H1 (cell line): ENCODE data around the gene NELFE.
"Not testable (repeated sequence)": the region's sequence is repeated elsewhere in the genome, so short reads cannot be mapped to it uniquely, and the experiment has no call there.

Source experiments
- NRF1 ChIP-seq: IDR thresholded peaks from 2 replicates; pipeline ENCODE4 v1.6.1; 2011; ENCODE audit warnings: mild to moderate bottlenecking, low read depth, low read length, improper control_type of control experiment
- RAD21 ChIP-seq, 2 experiments: IDR thresholded peaks in 1 of 2; conservative IDR thresholded peaks in 1 of 2; 2 replicates each; pipeline ENCODE4 v1.6.1; 2011; ENCODE audit warnings: low read depth in 2 of 2, low read length in 2 of 2, improper control_type of control experiment in 1 of 2, inconsistent platforms in 1 of 2, mild to moderate bottlenecking in 1 of 2, moderate library complexity in 1 of 2
- RFX5 ChIP-seq: IDR thresholded peaks from 2 replicates; pipeline ENCODE4 v1.6.1; 2011; ENCODE audit warnings: low read depth, low read length, improper control_type of control experiment, borderline replicate concordance
- RXRA ChIP-seq: IDR thresholded peaks from 2 replicates; pipeline ENCODE4 v1.6.1; 2011; ENCODE audit warnings: low read depth, mild to moderate bottlenecking, low read length, moderate library complexity; ENCODE audit not compliant: insufficient read depth
- SRF ChIP-seq: IDR thresholded peaks from 2 replicates; pipeline ENCODE4 v1.6.1; 2011; ENCODE audit warnings: mild to moderate bottlenecking, low read depth, low read length, moderate library complexity
- TAF1 ChIP-seq: IDR thresholded peaks from 2 replicates; pipeline ENCODE4 v1.6.1; 2011; ENCODE audit warnings: mild to moderate bottlenecking, low read depth, low read length
- TF ChIP-seq, protein P1 (sequence below): IDR thresholded peaks from 2 replicates; pipeline ENCODE4 v1.6.1; 2011; ENCODE audit warnings: low read depth, mild to moderate bottlenecking, low read length; ENCODE audit not compliant: insufficient read depth
- TF ChIP-seq, protein P2 (sequence below): fragments of 300-600 bp; sonication (generic); IDR thresholded peaks from 2 replicates; pipeline ENCODE4 v1.7.1; 2012; ENCODE audit warnings: low read length, moderate library complexity, mild to moderate bottlenecking, inconsistent platforms; ENCODE audit not compliant: insufficient replicate concordance
- TF ChIP-seq, protein P3 (sequence below), 3 experiments: IDR thresholded peaks; 1 replicate in 2 of 3; 2 replicates in 1 of 3; pipeline versions ENCODE4 v1.5.1 to v1.6.1; 2011; ENCODE audit warnings: low read length in 3 of 3, mild to moderate bottlenecking in 3 of 3, inconsistent platforms in 2 of 3, low read depth in 1 of 3, moderate library complexity in 1 of 3; ENCODE audit not compliant: insufficient read depth in 1 of 3; ENCODE audit errors: control extremely low read depth in 1 of 3
- TF ChIP-seq, protein P4 (sequence below): IDR thresholded peaks from 2 replicates; pipeline ENCODE4 v1.6.1; 2012; ENCODE audit warnings: low read length, inconsistent platforms

DNA sequence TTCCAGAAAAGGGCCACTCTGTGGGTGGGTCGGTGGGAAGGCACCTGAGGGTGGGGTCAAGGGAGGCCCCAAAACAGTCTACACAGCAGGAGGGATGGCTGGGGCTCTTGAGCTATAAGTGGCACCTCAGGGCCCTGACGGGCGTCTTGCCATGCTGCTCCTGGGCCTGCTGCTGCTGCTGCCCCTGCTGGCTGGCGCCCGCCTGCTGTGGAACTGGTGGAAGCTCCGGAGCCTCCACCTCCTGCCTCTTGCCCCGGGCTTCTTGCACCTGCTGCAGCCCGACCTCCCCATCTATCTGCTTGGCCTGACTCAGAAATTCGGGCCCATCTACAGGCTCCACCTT is 46.7 kb upstream of the NELFE start:
- TF ChIP-seq, protein P1, sequence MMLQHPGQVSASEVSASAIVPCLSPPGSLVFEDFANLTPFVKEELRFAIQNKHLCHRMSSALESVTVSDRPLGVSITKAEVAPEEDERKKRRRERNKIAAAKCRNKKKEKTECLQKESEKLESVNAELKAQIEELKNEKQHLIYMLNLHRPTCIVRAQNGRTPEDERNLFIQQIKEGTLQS, result not testable (repeated sequence)
- TF ChIP-seq RFX5; TAF1; RXRA; SRF; RAD21 (IDR thresholded peaks at IDR 0.05 in 1 of 2, conservative IDR thresholded peaks at IDR 0.05 in 1 of 2; ENCODE audit: low read depth in 2 of 2, low read length in 2 of 2); NRF1: not testable (repeated sequence)
- TF ChIP-seq, protein P2, sequence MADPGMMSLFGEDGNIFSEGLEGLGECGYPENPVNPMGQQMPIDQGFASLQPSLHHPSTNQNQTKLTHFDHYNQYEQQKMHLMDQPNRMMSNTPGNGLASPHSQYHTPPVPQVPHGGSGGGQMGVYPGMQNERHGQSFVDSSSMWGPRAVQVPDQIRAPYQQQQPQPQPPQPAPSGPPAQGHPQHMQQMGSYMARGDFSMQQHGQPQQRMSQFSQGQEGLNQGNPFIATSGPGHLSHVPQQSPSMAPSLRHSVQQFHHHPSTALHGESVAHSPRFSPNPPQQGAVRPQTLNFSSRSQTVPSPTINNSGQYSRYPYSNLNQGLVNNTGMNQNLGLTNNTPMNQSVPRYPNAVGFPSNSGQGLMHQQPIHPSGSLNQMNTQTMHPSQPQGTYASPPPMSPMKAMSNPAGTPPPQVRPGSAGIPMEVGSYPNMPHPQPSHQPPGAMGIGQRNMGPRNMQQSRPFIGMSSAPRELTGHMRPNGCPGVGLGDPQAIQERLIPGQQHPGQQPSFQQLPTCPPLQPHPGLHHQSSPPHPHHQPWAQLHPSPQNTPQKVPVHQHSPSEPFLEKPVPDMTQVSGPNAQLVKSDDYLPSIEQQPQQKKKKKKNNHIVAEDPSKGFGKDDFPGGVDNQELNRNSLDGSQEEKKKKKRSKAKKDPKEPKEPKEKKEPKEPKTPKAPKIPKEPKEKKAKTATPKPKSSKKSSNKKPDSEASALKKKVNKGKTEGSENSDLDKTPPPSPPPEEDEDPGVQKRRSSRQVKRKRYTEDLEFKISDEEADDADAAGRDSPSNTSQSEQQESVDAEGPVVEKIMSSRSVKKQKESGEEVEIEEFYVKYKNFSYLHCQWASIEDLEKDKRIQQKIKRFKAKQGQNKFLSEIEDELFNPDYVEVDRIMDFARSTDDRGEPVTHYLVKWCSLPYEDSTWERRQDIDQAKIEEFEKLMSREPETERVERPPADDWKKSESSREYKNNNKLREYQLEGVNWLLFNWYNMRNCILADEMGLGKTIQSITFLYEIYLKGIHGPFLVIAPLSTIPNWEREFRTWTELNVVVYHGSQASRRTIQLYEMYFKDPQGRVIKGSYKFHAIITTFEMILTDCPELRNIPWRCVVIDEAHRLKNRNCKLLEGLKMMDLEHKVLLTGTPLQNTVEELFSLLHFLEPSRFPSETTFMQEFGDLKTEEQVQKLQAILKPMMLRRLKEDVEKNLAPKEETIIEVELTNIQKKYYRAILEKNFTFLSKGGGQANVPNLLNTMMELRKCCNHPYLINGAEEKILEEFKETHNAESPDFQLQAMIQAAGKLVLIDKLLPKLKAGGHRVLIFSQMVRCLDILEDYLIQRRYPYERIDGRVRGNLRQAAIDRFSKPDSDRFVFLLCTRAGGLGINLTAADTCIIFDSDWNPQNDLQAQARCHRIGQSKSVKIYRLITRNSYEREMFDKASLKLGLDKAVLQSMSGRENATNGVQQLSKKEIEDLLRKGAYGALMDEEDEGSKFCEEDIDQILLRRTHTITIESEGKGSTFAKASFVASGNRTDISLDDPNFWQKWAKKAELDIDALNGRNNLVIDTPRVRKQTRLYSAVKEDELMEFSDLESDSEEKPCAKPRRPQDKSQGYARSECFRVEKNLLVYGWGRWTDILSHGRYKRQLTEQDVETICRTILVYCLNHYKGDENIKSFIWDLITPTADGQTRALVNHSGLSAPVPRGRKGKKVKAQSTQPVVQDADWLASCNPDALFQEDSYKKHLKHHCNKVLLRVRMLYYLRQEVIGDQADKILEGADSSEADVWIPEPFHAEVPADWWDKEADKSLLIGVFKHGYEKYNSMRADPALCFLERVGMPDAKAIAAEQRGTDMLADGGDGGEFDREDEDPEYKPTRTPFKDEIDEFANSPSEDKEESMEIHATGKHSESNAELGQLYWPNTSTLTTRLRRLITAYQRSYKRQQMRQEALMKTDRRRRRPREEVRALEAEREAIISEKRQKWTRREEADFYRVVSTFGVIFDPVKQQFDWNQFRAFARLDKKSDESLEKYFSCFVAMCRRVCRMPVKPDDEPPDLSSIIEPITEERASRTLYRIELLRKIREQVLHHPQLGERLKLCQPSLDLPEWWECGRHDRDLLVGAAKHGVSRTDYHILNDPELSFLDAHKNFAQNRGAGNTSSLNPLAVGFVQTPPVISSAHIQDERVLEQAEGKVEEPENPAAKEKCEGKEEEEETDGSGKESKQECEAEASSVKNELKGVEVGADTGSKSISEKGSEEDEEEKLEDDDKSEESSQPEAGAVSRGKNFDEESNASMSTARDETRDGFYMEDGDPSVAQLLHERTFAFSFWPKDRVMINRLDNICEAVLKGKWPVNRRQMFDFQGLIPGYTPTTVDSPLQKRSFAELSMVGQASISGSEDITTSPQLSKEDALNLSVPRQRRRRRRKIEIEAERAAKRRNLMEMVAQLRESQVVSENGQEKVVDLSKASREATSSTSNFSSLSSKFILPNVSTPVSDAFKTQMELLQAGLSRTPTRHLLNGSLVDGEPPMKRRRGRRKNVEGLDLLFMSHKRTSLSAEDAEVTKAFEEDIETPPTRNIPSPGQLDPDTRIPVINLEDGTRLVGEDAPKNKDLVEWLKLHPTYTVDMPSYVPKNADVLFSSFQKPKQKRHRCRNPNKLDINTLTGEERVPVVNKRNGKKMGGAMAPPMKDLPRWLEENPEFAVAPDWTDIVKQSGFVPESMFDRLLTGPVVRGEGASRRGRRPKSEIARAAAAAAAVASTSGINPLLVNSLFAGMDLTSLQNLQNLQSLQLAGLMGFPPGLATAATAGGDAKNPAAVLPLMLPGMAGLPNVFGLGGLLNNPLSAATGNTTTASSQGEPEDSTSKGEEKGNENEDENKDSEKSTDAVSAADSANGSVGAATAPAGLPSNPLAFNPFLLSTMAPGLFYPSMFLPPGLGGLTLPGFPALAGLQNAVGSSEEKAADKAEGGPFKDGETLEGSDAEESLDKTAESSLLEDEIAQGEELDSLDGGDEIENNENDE, result not testable (repeated sequence)
- TF ChIP-seq, protein P3, sequence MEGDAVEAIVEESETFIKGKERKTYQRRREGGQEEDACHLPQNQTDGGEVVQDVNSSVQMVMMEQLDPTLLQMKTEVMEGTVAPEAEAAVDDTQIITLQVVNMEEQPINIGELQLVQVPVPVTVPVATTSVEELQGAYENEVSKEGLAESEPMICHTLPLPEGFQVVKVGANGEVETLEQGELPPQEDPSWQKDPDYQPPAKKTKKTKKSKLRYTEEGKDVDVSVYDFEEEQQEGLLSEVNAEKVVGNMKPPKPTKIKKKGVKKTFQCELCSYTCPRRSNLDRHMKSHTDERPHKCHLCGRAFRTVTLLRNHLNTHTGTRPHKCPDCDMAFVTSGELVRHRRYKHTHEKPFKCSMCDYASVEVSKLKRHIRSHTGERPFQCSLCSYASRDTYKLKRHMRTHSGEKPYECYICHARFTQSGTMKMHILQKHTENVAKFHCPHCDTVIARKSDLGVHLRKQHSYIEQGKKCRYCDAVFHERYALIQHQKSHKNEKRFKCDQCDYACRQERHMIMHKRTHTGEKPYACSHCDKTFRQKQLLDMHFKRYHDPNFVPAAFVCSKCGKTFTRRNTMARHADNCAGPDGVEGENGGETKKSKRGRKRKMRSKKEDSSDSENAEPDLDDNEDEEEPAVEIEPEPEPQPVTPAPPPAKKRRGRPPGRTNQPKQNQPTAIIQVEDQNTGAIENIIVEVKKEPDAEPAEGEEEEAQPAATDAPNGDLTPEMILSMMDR (IDR thresholded peaks at IDR 0.05; ENCODE audit: control extremely low read depth in 1 of 3, insufficient read depth in 1 of 3, low read depth in 1 of 3, low read length in 3 of 3), result not testable (repeated sequence)
- TF ChIP-seq, protein P4, sequence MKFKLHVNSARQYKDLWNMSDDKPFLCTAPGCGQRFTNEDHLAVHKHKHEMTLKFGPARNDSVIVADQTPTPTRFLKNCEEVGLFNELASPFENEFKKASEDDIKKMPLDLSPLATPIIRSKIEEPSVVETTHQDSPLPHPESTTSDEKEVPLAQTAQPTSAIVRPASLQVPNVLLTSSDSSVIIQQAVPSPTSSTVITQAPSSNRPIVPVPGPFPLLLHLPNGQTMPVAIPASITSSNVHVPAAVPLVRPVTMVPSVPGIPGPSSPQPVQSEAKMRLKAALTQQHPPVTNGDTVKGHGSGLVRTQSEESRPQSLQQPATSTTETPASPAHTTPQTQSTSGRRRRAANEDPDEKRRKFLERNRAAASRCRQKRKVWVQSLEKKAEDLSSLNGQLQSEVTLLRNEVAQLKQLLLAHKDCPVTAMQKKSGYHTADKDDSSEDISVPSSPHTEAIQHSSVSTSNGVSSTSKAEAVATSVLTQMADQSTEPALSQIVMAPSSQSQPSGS, result not testable (repeated sequence)
